ENCODE data around the gene MAP3K5.
A peak's percentile ranks its signal among the peaks of the same experiment; 100 is the strongest.
"Not testable (repeated sequence)": the region's sequence is repeated elsewhere in the genome, so short reads cannot be mapped to it uniquely, and the experiment has no call there.

MAP3K5 gene, protein sequence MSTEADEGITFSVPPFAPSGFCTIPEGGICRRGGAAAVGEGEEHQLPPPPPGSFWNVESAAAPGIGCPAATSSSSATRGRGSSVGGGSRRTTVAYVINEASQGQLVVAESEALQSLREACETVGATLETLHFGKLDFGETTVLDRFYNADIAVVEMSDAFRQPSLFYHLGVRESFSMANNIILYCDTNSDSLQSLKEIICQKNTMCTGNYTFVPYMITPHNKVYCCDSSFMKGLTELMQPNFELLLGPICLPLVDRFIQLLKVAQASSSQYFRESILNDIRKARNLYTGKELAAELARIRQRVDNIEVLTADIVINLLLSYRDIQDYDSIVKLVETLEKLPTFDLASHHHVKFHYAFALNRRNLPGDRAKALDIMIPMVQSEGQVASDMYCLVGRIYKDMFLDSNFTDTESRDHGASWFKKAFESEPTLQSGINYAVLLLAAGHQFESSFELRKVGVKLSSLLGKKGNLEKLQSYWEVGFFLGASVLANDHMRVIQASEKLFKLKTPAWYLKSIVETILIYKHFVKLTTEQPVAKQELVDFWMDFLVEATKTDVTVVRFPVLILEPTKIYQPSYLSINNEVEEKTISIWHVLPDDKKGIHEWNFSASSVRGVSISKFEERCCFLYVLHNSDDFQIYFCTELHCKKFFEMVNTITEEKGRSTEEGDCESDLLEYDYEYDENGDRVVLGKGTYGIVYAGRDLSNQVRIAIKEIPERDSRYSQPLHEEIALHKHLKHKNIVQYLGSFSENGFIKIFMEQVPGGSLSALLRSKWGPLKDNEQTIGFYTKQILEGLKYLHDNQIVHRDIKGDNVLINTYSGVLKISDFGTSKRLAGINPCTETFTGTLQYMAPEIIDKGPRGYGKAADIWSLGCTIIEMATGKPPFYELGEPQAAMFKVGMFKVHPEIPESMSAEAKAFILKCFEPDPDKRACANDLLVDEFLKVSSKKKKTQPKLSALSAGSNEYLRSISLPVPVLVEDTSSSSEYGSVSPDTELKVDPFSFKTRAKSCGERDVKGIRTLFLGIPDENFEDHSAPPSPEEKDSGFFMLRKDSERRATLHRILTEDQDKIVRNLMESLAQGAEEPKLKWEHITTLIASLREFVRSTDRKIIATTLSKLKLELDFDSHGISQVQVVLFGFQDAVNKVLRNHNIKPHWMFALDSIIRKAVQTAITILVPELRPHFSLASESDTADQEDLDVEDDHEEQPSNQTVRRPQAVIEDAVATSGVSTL (N-terminal part only)

GRCh38 chr6:136792410-136793262, at the start of gene MAP3K5:
TSS of gene MAP3K5 (minus strand) at chr6:136792477. CDS start at chr6:136792157, 320 bp downstream.
- DNase-seq (ENCODE audit: low read depth), result peak; percentile 75

GRCh38 chr6:136840276-136841001, 48.2 kb upstream of the MAP3K5 start:
- no peak for DNase-seq (ENCODE audit: low read depth)

DNA sequence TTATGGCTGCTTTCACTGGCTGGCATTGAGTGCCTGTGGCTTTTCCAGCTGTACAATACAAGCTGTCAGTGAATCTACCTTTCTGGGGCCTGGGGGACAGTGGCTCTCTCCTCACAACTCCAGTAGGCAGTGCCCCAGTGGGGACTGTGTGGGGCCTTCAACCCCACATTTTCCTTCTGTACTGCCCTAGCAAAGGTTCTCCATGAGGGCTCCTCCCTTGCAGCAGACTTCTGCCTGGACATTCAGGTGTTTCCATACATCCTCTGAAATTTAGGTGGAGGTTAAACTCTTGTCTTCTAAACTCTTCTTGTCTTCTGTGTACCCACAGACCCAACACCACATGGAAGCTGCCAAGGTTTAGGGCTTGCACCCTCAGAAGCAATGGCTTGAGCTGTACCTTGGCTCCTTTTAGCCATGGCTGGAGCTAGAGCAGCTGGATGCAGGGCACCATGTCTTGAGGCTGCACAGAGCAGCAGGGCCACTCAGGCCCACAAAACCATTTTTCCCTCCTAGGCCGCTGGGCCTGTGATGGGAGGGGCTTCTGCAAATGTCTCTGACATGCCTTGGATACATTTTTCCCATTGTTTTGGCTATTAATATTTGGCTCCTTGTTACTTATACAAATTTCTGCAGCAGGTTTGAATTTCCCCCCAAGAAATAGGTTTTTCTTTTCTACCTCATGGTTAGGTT, 39.7 kb upstream of the MAP3K5 start:
- no peak for DNase-seq (ENCODE audit: low read depth)

- DNase-seq (ENCODE audit: low read depth), result no peak
Observed at GRCh38 chr6:136826216-136826615, 33.9 kb upstream of the MAP3K5 start.

- no peak for DNase-seq (ENCODE audit: low read depth)
Observed at GRCh38 chr6:136823128-136823660, 30.9 kb upstream of the MAP3K5 start.

- DNase-seq (ENCODE audit: low read depth), result peak; percentile 83
Observed at GRCh38 chr6:136822376-136823127, 30.3 kb upstream of the MAP3K5 start, which contains the start of gene PEX7. TSS of gene PEX7 (plus strand) at chr6:136822592. CDS start at chr6:136822666, 74 bp downstream.

GRCh38 chr6:136822046-136822375, 29.7 kb upstream of the MAP3K5 start:
- peak; percentile 25 for DNase-seq (ENCODE audit: low read depth)

- DNase-seq (ENCODE audit: low read depth), result no peak
Observed at GRCh38 chr6:136820561-136820960, 28.3 kb upstream of the MAP3K5 start.

GRCh38 chr6:136816656-136817055, 24.4 kb upstream of the MAP3K5 start:
- no peak for DNase-seq (ENCODE audit: low read depth)

- DNase-seq (ENCODE audit: low read depth), result not testable (repeated sequence)
Observed at GRCh38 chr6:136815608-136816007, 23.3 kb upstream of the MAP3K5 start.

DNA sequence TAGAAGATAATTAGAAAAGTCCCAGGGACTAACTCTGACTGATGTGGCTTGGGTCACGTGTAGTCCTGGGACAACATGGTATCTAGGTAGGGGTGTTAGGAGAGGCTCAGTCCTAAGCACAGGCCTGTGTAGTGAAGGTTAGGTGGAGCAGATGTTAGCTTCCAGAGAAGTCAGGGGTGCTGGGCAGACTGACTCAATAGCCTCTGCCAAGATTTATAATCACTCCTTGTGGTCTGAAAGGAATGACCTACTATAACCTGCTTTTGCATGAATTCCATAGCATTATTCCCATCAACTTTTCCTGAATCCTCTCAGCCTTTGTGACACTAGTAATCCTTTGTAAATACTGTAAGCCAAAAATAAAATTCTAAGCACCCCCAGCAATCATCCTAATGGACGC, 19.9 kb upstream of the MAP3K5 start:
- DNase-seq (ENCODE audit: low read depth), result no peak

GRCh38 chr6:136811272-136811671, 19.0 kb upstream of the MAP3K5 start:
- DNase-seq (ENCODE audit: low read depth), result no peak

- no peak for DNase-seq (ENCODE audit: low read depth)
Observed at GRCh38 chr6:136809091-136809860, 17.0 kb upstream of the MAP3K5 start.

DNA sequence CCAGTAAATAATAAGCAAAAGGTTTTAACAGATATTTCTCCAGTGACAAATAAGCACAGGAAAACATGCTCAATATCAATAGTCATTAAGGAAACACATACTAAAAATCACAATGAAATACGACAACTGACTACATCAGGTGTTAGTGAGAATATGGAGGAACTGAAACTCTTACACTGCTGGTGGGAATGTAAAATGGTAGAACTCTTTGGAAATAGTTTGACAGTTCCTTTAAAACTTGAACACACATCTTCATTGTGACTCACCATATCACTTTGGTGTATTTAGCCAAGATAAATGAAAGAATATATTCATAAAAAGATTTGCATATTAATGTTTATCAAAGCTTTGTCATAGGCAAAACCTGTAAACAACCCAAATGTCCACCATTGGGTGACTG, 11.3 kb upstream of the MAP3K5 start:
- DNase-seq (ENCODE audit: low read depth), result no peak

GRCh38 chr6:136801581-136801980, 9.3 kb upstream of the MAP3K5 start:
- DNase-seq (ENCODE audit: low read depth), result no peak

DNA sequence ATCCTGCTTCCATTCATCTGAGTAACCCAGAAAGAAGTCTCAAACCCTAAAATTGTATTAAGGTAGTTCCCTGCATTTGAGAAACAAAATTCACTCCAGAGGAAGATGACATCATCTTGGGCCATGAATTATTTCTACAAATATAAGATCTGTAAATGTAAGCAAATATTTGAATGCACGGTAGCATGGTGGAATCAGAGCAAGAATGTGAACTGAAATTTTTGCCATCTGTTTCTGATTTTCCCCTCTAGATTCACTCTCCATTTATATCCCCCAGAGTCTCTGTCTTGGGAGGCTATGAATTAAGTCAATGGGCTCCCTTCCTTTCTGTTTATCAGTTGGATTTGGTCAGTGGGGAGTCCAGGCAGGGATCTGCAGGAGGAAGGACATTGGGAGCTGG, 5.8 kb upstream of the MAP3K5 start:
- no peak for DNase-seq (ENCODE audit: low read depth)

GRCh38 chr6:136795996-136796395, 3.7 kb upstream of the MAP3K5 start:
- DNase-seq (ENCODE audit: low read depth), result no peak

- DNase-seq (ENCODE audit: low read depth), result no peak
Observed at GRCh38 chr6:136795386-136795785, 3.1 kb upstream of the MAP3K5 start.

Measured in CMK (cell line).